Hair follicle dermal papilla cell (primary cell): ENCODE data around the gene PPP1R12A. TPM values are rescaled to one million over a fixed set of nuclear protein-coding genes. Genes with fewer than 3 reads are reported as not detected.

Experiments used
- small RNA-seq: library from RNA; depleted of rRNA; stranded (forward); fragments of <200 nt; gene quantifications from one replicate; pipeline ENCODE3, GENCODE V24; 2012
- total RNA-seq: library from RNA; depleted of rRNA; stranded (reverse); fragments of >200 nt; gene quantifications from 2 replicates; pipeline ENCODE4 v1.2.3, GENCODE V29; 2012

The PPP1R12A gene
- 110 and 130 TPM in 2 replicates for total RNA-seq

GRCh38 chr12:79935021-79935623, at the start of gene PPP1R12A:
Gene PPP1R12A, minus strand, starts transcription at chr12:79935097. Its CDS starts 166 bp downstream, at chr12:79934931.

Small RNA genes within 50 kb of the gene (small RNA-seq; reads per million reads assigned to genes)
- gene RNA5SP363 = not detected

Other genes starting within 250 kb of the PPP1R12A start
- gene PAWR, start 244.1 kb downstream of the PPP1R12A start, total RNA-seq = 46.0 and 51.8 TPM in 2 replicates
- gene OTOGL, start 164.4 kb upstream of the PPP1R12A start, total RNA-seq = 0.16 and 0.36 TPM in 2 replicates